CD4-positive, alpha-beta T cell (primary cell): Measurements from ENCODE around the gene KCNK4. TPM values are rescaled to one million over a fixed set of nuclear protein-coding genes. Genes with fewer than 3 reads are reported as not detected.

ENCODE experiments used
- ATAC-seq: fragments of 200-7000 bp; cut with Tn5 transposase; one replicate; pipeline ENCODE4 v1.10.0; 2022; ENCODE audit warnings: mild to moderate bottlenecking; ENCODE audit not compliant: poor library complexity
- CTCF ChIA-PET: fragments of 350-600 bp; sonication (Branson Sonifier 250); formaldehyde crosslinking; loops from one replicate; lab custom pipeline; 2021; ENCODE audit warnings: antibody characterized with exemption, inconsistent platforms; lab: Charles Lee
- POLR2A ChIA-PET: fragments of 350-600 bp; sonication (Branson Sonifier 250); formaldehyde crosslinking; loops from one replicate; lab custom pipeline; 2021; ENCODE audit warnings: antibody characterized with exemption, inconsistent platforms; lab: Charles Lee
- DNase-seq, 14 experiments: peaks; one replicate each; pipeline ENCODE4 v3.0.0-alpha.2; 2013 to 2020; ENCODE audit warnings: mixed read lengths in 2 of 14
- H3K27ac ChIP-seq, 2 donors: one replicate each; pipeline versions ENCODE4 v1.5.1 to v1.7.0; 2013; ENCODE audit warnings: low read length in 2 of 2, low read depth in 1 of 2, mild to moderate bottlenecking in 1 of 2
- H3K27me3 ChIP-seq, 2 experiments: 1 replicate in 1 of 2; 2 replicates in 1 of 2; pipeline versions ENCODE4 v1.6.1 to v1.7.0; 2013; ENCODE audit warnings: low read length in 2 of 2, control low read depth in 1 of 2, mild to moderate bottlenecking in 1 of 2, moderate library complexity in 1 of 2; ENCODE audit not compliant: insufficient read depth in 2 of 2, control insufficient read depth in 1 of 2
- H3K36me3 ChIP-seq: one replicate; pipeline ENCODE4 v1.6.1; 2013; ENCODE audit warnings: low read length, control low read depth; ENCODE audit not compliant: insufficient read depth
- H3K4me1 ChIP-seq: one replicate; pipeline ENCODE4 v1.6.1; 2013; ENCODE audit warnings: low read length, control low read depth; ENCODE audit not compliant: insufficient read depth
- H3K4me3 ChIP-seq: one replicate; pipeline ENCODE4 v1.5.1; 2013; ENCODE audit warnings: mild to moderate bottlenecking, low read length, moderate library complexity
- H3K9me3 ChIP-seq, 2 experiments: 1 replicate in 1 of 2; 2 replicates in 1 of 2; pipeline versions ENCODE4 v1.6.1 to v1.7.0; 2013; ENCODE audit warnings: low read length in 2 of 2, mild to moderate bottlenecking in 2 of 2, control low read depth in 1 of 2, moderate library complexity in 1 of 2; ENCODE audit not compliant: control insufficient read depth in 1 of 2, insufficient read depth in 1 of 2
- H3K27ac Mint-ChIP-seq: one replicate; pipeline ENCODE4 v1.8.0; 2020; ENCODE audit warnings: mixed read lengths
- H3K27me3 Mint-ChIP-seq: one replicate; pipeline ENCODE4 v1.8.0; 2021; ENCODE audit warnings: mixed read lengths
- H3K36me3 Mint-ChIP-seq: one replicate; pipeline ENCODE4 v1.8.0; 2021; ENCODE audit warnings: low read depth, mixed read lengths
- H3K4me1 Mint-ChIP-seq: one replicate; pipeline ENCODE4 v1.8.0; 2021; ENCODE audit warnings: low read depth, mixed read lengths
- H3K4me3 Mint-ChIP-seq: one replicate; pipeline ENCODE4 v1.8.0; 2020; ENCODE audit warnings: mild to moderate bottlenecking, mixed read lengths
- H3K9me3 Mint-ChIP-seq: one replicate; pipeline ENCODE4 v1.8.0; 2020; ENCODE audit warnings: mixed read lengths
- CTCF ChIP-seq: fragments of 200-600 bp; IDR thresholded peaks from one replicate; pipeline ENCODE4 v1.8.0; 2022; ENCODE audit warnings: antibody characterized with exemption, mild to moderate bottlenecking
- intact Hi-C, 2 experiments: fragments of 100-400 bp; cut with DNase I in 1 of 2; cut with micrococcal nuclease in 1 of 2; formaldehyde crosslinking; loops; one replicate each; pipeline versions ENCODE4 v1.15.1 to v1.9.0; 2023 to 2025; cut with DNase I, micrococcal nuclease
- total RNA-seq, 174 experiments: library from RNA in 2 of 174; stranded (reverse) in 2 of 174; gene quantifications; one replicate each; pipeline ENCODE4 v1.2.3 and lab custom pipeline; 2021 to 2026

KCNK4 gene
- total RNA-seq, 2 experiments from 2014 or later = 0.14 TPM; not detected in 1

DNA sequence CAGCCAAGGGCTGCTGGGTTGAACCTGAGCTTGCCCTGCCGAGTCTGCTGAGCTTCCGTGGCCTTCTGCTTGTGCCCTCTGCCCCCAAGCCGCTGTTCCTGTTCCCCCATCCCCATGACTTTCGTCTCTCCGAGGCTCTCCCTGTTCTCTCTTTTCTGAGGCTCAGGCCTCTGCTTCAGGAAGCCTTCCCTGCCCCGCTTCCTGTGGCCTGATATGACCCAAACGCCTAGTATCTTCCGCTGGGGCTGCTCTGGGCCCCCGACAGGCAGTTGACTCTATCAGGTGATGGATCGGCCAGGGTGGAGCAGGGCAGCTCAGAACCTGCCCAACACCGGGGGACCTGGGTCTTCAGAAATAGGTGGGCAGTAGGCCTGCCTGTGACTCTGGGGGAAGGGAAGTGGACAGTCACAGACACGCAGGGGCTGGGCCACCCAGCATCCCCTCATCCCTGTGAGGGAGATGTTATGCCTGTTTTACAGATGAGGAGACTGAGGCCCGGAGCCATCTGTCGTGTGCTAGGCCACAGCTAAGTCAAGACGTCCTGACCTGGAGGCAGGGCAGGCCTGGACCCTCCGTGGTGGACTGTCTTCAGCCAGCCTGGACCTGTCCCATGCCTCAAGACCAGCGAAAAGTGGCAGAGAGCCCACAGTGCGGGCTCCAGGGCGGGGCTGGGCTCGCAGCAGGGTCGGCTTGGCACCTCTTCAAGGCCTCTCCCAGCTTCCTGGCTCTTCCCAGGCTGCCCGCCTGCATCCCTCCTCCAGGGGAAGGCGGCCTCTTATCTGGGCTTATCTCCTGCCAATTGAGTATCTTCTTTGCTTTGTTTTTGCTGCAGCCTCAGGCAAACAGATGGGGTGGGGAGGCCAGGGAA, 22.8 kb upstream of the KCNK4 start:
- peak in 1 of 14 experiments; percentile 37 for DNase-seq
- no peaks in the 10 kb centered on the region for H3K36me3 ChIP-seq
- CTCF ChIA-PET = interaction anchor here (1.4 to 3.4 kb wide), 6 partner anchors 16 to 82 kb away, joined by 4 to 19 read pairs (median 6); partner anchors contain the start of genes PPP1R14B, PRDX5, STIP1 and TRMT112
- Mint-ChIP-seq H3K9me3 (no peaks in the 10 kb centered on the region), H3K27me3 (peaks cover 5% of the 10 kb centered on the region), H3K4me3 (peak overlapping the region; percentile 94), H3K4me1 (peaks cover 32% of the 10 kb centered on the region), H3K27ac (peak overlapping the region; percentile 99), H3K36me3 (peaks cover 20% of the 10 kb centered on the region)
- POLR2A ChIA-PET = interaction anchor here (0.8 to 6.6 kb wide), 14 partner anchors 15 to 83 kb away, joined by 3 to 125 read pairs (median 20); partner anchors contain the start of genes BAD, DNAJC4, ESRRA and FERMT3
- peak overlapping the region; percentile 97 for H3K4me3 ChIP-seq
- no peak for ATAC-seq
- intact Hi-C loops = no loop called here
- H3K27me3 ChIP-seq = no peaks in the 10 kb centered on the region
- no peaks in the 10 kb centered on the region for H3K9me3 ChIP-seq
- no peak for TF ChIP-seq CTCF
- H3K4me1 ChIP-seq = peaks cover 43% of the 10 kb centered on the region
- peak overlapping the region; percentile 92 to 99 for H3K27ac ChIP-seq

- Mint-ChIP-seq H3K9me3 (no peaks in the 10 kb centered on the region), H3K4me3 (peak overlapping the region; percentile 94), H3K4me1 (peaks cover 32% of the 10 kb centered on the region), H3K27me3 (peaks cover 5% of the 10 kb centered on the region), H3K27ac (peak overlapping the region; percentile 99), H3K36me3 (peaks cover 20% of the 10 kb centered on the region)
- POLR2A ChIA-PET = interaction anchor here (0.8 to 6.6 kb wide), 12 partner anchors 15 to 84 kb away, joined by 3 to 125 read pairs (median 34); partner anchors contain the start of genes BAD, DNAJC4, ESRRA and FERMT3
- Histone ChIP-seq H3K4me1 (peaks cover 43% of the 10 kb centered on the region), H3K4me3 (peak overlapping the region; percentile 97), H3K27me3 (no peaks in the 10 kb centered on the region), H3K36me3 (no peaks in the 10 kb centered on the region), H3K9me3 (no peaks in the 10 kb centered on the region), H3K27ac (peak overlapping the region; percentile 92 to 99)
- no peak for TF ChIP-seq CTCF
- DNase-seq (peak in 9 of 14 experiments; percentile 23 to 69 (median 50)), ATAC-seq (no peak)
- CTCF ChIA-PET = interaction anchor here (1.4 to 3.4 kb wide), 7 partner anchors 17 to 83 kb away, joined by 4 to 19 read pairs (median 6); partner anchors contain the start of genes PPP1R14B, PRDX5, STIP1 and TRMT112
- intact Hi-C loops = loop anchor here (1.0 kb wide), 4 partner anchors 17 to 64 kb away; partner anchors contain the start of gene PLCB3 (in 1 of the 2)
These were observed 22.1 kb upstream of the KCNK4 start for GRCh38 chr11:64268893-64269539.
